Panc1 (cell line): ENCODE measurements around the gene TRPM4.

ENCODE experiments used
- CTCF ChIP-seq: fragments of 450-650 bp; IDR thresholded peaks from 2 replicates; pipeline ENCODE4 v1.5.1; 2017; ENCODE audit warnings: mild to moderate bottlenecking
- POLR2AphosphoS5 ChIP-seq: IDR thresholded peaks from 2 replicates; pipeline ENCODE4 v1.6.1; 2012; ENCODE audit warnings: mild to moderate bottlenecking, low read depth, low read length, moderate library complexity
- REST ChIP-seq, 2 experiments: IDR thresholded peaks; 2 replicates each; pipeline ENCODE4 v1.6.1; 2011 to 2012; ENCODE audit warnings: low read depth in 2 of 2, control low read depth in 1 of 2, low read length in 1 of 2, mild to moderate bottlenecking in 1 of 2, moderate library complexity in 1 of 2; ENCODE audit not compliant: insufficient read depth in 1 of 2

GRCh38 chr19:49180659-49181058, 23.1 kb downstream of the TRPM4 start:
- no peak for TF ChIP-seq CTCF
- TF ChIP-seq POLR2AphosphoS5, result no peak
- no peak for TF ChIP-seq REST (IDR thresholded peaks at IDR 0.05; ENCODE audit: insufficient read depth in 1 of 2, low read depth in 2 of 2, low read length in 1 of 2)
